Spleen (tissue), 7 donors: Measurements from ENCODE around the gene ST3GAL2.

ENCODE experiments used
- CTCF ChIP-seq, 11 experiments: fragments of 200-600 bp in 7 of 11; fragments of 450-650 bp in 4 of 11; sonication (generic) in 4 of 11; IDR thresholded peaks in 8 of 11; conservative IDR thresholded peaks in 3 of 11; 1 replicate in 7 of 11; 2 replicates in 4 of 11; pipeline versions ENCODE4 v1.4.0 to v1.8.0; 2016 to 2021; ENCODE audit warnings: antibody characterized with exemption in 11 of 11, inconsistent platforms in 4 of 11, mild to moderate bottlenecking in 1 of 11
- POLR2A ChIP-seq, 3 donors: fragments of 450-650 bp; IDR thresholded peaks; one replicate each; pipeline ENCODE4 v1.5.1; 2017; ENCODE audit warnings: antibody characterized with exemption in 3 of 3, mild to moderate bottlenecking in 1 of 3
- POLR2AphosphoS5 ChIP-seq, 3 donors: sonication (generic); formaldehyde crosslinking; IDR thresholded peaks; one replicate each; pipeline ENCODE4 v1.5.1; 2017; ENCODE audit warnings: antibody characterized with exemption in 3 of 3
- donor health status: DM: no; HTN: no; CAD: no; lungs with moderate emphysema.
- donor health status: DM: no; HTN: no; CAD: no.
- donor health status: DM: no; HTN: no; CAD: no.

DNA sequence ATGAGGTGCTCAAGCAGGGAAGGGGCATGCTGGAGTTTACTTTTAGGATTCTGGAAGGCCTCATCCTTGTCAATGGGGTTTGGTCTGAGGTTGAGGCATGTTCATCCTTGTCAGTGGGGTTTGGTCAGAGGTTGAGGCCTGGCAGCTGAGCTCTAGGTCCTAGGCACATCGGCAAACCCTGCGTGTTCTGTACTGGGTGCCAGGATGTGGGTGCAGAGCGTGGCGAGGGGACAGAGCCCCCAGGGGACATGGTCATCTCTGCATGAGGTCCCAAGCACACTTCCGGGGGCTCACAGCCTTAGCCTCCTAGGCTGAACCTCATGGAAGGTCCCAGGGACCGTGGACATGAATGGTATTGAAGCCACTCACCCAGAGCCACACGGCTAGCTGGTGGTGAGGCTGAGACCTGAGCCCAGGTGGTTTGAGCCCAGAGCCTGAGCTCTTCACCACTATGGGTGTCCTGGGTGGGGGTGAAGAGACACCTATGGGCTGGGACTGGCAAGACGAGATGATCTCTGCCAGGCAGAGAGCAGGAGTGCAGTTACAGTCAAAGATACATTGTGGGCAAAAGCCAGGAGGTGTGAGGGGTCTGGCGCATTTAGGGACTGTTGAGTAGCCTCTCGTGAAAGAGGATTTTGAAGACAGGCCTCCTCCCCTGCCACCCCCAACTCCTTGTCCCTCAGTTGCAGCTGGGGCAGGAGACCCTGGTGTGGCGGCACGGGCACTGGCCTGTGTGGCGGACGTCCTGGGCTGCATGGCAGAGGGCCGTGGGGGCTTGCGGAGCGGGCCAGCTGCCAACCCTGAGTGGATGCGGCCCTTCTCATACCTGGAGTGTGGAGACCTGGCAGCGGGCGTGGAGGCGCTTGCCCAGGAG, 34.8 kb upstream of the ST3GAL2 start:
- TF ChIP-seq CTCF (IDR thresholded peaks at IDR 0.05 in 8 of 11, conservative IDR thresholded peaks at IDR 0.05 in 3 of 11) (no peak), POLR2A (IDR thresholded peaks at IDR 0.05) (no peak), POLR2AphosphoS5 (IDR thresholded peaks at IDR 0.05) (no peak)
